H9 (cell line): Measurements from ENCODE around the gene ATG4D. TPM values are rescaled to one million over a fixed set of nuclear protein-coding genes. Genes with fewer than 3 reads are reported as not detected.

Experiments used
- DNase-seq: peaks from one replicate; pipeline ENCODE4 v3.0.0-alpha.2; 2017
- H2AFZ ChIP-seq: one replicate; pipeline ENCODE4 v1.6.1; 2013; ENCODE audit warnings: mild to moderate bottlenecking, low read length, control low read depth, moderate library complexity
- H2AK5ac ChIP-seq: 2 replicates; pipeline ENCODE4 v1.6.1; 2013; ENCODE audit warnings: low read length, control low read depth, mixed read lengths; ENCODE audit not compliant: insufficient read length
- H2BK120ac ChIP-seq: one replicate; pipeline ENCODE4 v1.6.1; 2013; ENCODE audit warnings: low read depth, mild to moderate bottlenecking, low read length, control low read depth, inconsistent platforms; ENCODE audit not compliant: poor library complexity, severe bottlenecking
- H2BK12ac ChIP-seq: 2 replicates; pipeline ENCODE4 v1.6.1; 2013; ENCODE audit warnings: low read length, control low read depth, mixed read lengths, low read depth; ENCODE audit not compliant: insufficient read length
- H2BK15ac ChIP-seq: 2 replicates; pipeline ENCODE4 v1.6.1; 2013; ENCODE audit warnings: low read depth, low read length, control low read depth
- H2BK20ac ChIP-seq: one replicate; pipeline ENCODE4 v1.6.1; 2013; ENCODE audit warnings: low read depth, mild to moderate bottlenecking, low read length, control low read depth, inconsistent platforms; ENCODE audit not compliant: poor library complexity, severe bottlenecking
- H2BK5ac ChIP-seq: 2 replicates; pipeline ENCODE4 v1.6.1; 2013; ENCODE audit warnings: low read length, control low read depth, mixed read lengths; ENCODE audit not compliant: insufficient read length
- H3K14ac ChIP-seq: 2 replicates; pipeline ENCODE4 v1.6.1; 2013; ENCODE audit warnings: low read length, control low read depth; ENCODE audit not compliant: insufficient read depth
- H3K18ac ChIP-seq: 2 replicates; pipeline ENCODE4 v1.6.1; 2013; ENCODE audit warnings: low read depth, mild to moderate bottlenecking, mixed read lengths, low read length, control low read depth; ENCODE audit not compliant: insufficient read length
- H3K23ac ChIP-seq: 2 replicates; pipeline ENCODE4 v1.6.1; 2013; ENCODE audit warnings: low read length, control low read depth, mixed read lengths, low read depth; ENCODE audit not compliant: insufficient read length
- H3K23me2 ChIP-seq: 2 replicates; pipeline ENCODE4 v1.6.1; 2013; ENCODE audit warnings: low read depth, mild to moderate bottlenecking, mixed read lengths, low read length, control low read depth; ENCODE audit not compliant: insufficient read length, poor library complexity, severe bottlenecking
- H3K27ac ChIP-seq: 2 replicates; pipeline ENCODE4 v1.5.1; 2013; ENCODE audit warnings: low read length, control low read depth, mixed read lengths, low read depth; ENCODE audit not compliant: insufficient read length
- H3K27me3 ChIP-seq: 2 replicates; pipeline ENCODE4 v1.6.1; 2013; ENCODE audit warnings: low read length, control low read depth, inconsistent platforms; ENCODE audit not compliant: insufficient read depth
- H3K4ac ChIP-seq: 2 replicates; pipeline ENCODE4 v1.6.1; 2013; ENCODE audit warnings: low read depth, mild to moderate bottlenecking, control low read depth, inconsistent platforms, low read length, moderate library complexity
- H3K4me1 ChIP-seq: 2 replicates; pipeline ENCODE4 v1.6.1; 2013; ENCODE audit warnings: low read length, control low read depth, inconsistent platforms; ENCODE audit not compliant: insufficient read depth
- H3K4me2 ChIP-seq: 2 replicates; pipeline ENCODE4 v1.6.1; 2013; ENCODE audit warnings: low read length, control low read depth, mixed read lengths; ENCODE audit not compliant: insufficient read length, insufficient read depth
- H3K56ac ChIP-seq: 2 replicates; pipeline ENCODE4 v1.6.1; 2013; ENCODE audit warnings: low read depth, mild to moderate bottlenecking, mixed read lengths, low read length, control low read depth; ENCODE audit not compliant: insufficient read length
- H3K79me1 ChIP-seq: 2 replicates; pipeline ENCODE4 v1.6.1; 2013; ENCODE audit warnings: low read depth, mild to moderate bottlenecking, moderate library complexity, low read length, control low read depth, inconsistent platforms; ENCODE audit not compliant: insufficient read depth, poor library complexity, severe bottlenecking
- H3K79me2 ChIP-seq: 2 replicates; pipeline ENCODE4 v1.6.1; 2013; ENCODE audit warnings: low read length, control low read depth, inconsistent platforms; ENCODE audit not compliant: insufficient read depth
- H3K9ac ChIP-seq: 2 replicates; pipeline ENCODE4 v1.6.1; 2013; ENCODE audit warnings: low read length, control low read depth, mixed read lengths; ENCODE audit not compliant: insufficient read length; ENCODE audit errors: extremely low read depth
- H3K9me3 ChIP-seq: one replicate; pipeline ENCODE4 v1.6.1; 2013; ENCODE audit warnings: low read depth, low read length, inconsistent platforms; ENCODE audit not compliant: control insufficient read depth
- H3T11ph ChIP-seq: one replicate; pipeline ENCODE4 v1.6.1; 2013; ENCODE audit warnings: mild to moderate bottlenecking, low read length, control low read depth, inconsistent platforms
- H4K20me1 ChIP-seq: one replicate; pipeline ENCODE4 v1.6.1; 2013; ENCODE audit not compliant: control insufficient read depth, insufficient read length, insufficient read depth
- H4K5ac ChIP-seq: 2 replicates; pipeline ENCODE4 v1.6.1; 2013; ENCODE audit warnings: low read depth, mild to moderate bottlenecking, mixed read lengths, low read length, control low read depth; ENCODE audit not compliant: insufficient read length
- H4K8ac ChIP-seq: replicated peaks from 2 replicates; pipeline ENCODE4 v1.6.1; 2013; ENCODE audit warnings: low read length, control low read depth, mixed read lengths, low read depth; ENCODE audit not compliant: insufficient read length
- H4K91ac ChIP-seq: 2 replicates; pipeline ENCODE4 v1.6.1; 2013; ENCODE audit warnings: low read depth, mild to moderate bottlenecking, moderate library complexity, mixed read lengths, low read length, control low read depth; ENCODE audit not compliant: insufficient read length
- H3K27ac Mint-ChIP-seq, 3 experiments: 2 replicates in 2 of 3; 3 replicates in 1 of 3; pipeline ENCODE4 v1.8.0; 2020 to 2021; ENCODE audit warnings: mixed read lengths in 3 of 3, mild to moderate bottlenecking in 1 of 3, moderate library complexity in 1 of 3
- H3K27me3 Mint-ChIP-seq: 2 replicates; pipeline ENCODE4 v1.8.0; 2021; ENCODE audit warnings: low read depth, mild to moderate bottlenecking, moderate library complexity, mixed read lengths
- H3K36me3 Mint-ChIP-seq, 3 experiments: 2 replicates in 2 of 3; 3 replicates in 1 of 3; pipeline ENCODE4 v1.8.0; 2020 to 2021; ENCODE audit warnings: low read depth in 3 of 3, mixed read lengths in 3 of 3; ENCODE audit not compliant: insufficient read depth in 1 of 3
- H3K4me1 Mint-ChIP-seq, 2 experiments: 2 replicates each; pipeline ENCODE4 v1.8.0; 2020; ENCODE audit warnings: mixed read lengths in 2 of 2
- H3K4me3 Mint-ChIP-seq, 2 experiments: 2 replicates in 1 of 2; 3 replicates in 1 of 2; pipeline ENCODE4 v1.8.0; 2020 to 2021; ENCODE audit warnings: mild to moderate bottlenecking in 2 of 2, mixed read lengths in 2 of 2, moderate library complexity in 1 of 2
- H3K9me3 Mint-ChIP-seq, 2 experiments: 2 replicates in 1 of 2; 3 replicates in 1 of 2; pipeline ENCODE4 v1.8.0; 2020; ENCODE audit warnings: mild to moderate bottlenecking in 2 of 2, mixed read lengths in 2 of 2, moderate library complexity in 1 of 2
- CTCF ChIP-seq: fragments of 200-600 bp; sonication (generic); conservative IDR thresholded peaks from 3 replicates; pipeline ENCODE4 v1.8.0; 2021; ENCODE audit warnings: antibody characterized with exemption, mild to moderate bottlenecking
- WGBS: extraction: QIAGEN DNeasy Blood & Tissue Kit; methylation state at CpG from one replicate; pipeline ENCODE4 v1.1.7; 2013; ENCODE audit warnings: missing lambda C conversion rate, low lambda C conversion rate, mixed read lengths; ENCODE audit not compliant: insufficient read length; ENCODE audit errors: extremely low coverage; 5-methylcytosine and 5-hydroxymethylcytosine counted together
- total RNA-seq: library from RNA; stranded (reverse); gene quantifications from 2 replicates; pipeline ENCODE4 v1.2.1, GENCODE V29; 2021

ATG4D gene
- total RNA-seq, 1 experiment from 2014 or later: 55.8 TPM

- no peak overlapping the region for H4K5ac ChIP-seq
- H3K9me3 ChIP-seq: no peaks in the 10 kb centered on the region
- no peaks in the 10 kb centered on the region for H3K4me1 ChIP-seq
- Mint-ChIP-seq H3K4me1 (0 out of 4 replicates have a peak, but pooled peaks cover 2 to 5% of the 10 kb centered on the region in 2 experiments), H3K27ac (no peak overlapping the region), H3K9me3 (no peaks in the 10 kb centered on the region), H3K36me3 (peaks cover 34 to 75% (median 68%) of the 10 kb centered on the region in 3 experiments; a peak in 6 of 7 replicates), H3K4me3 (no peak overlapping the region), H3K27me3 (no peaks in the 10 kb centered on the region)
- H3T11ph ChIP-seq: no peak overlapping the region
- no peak overlapping the region for H3K23ac ChIP-seq
- DNase-seq: no peak
- H3K9ac ChIP-seq: no peak overlapping the region
- H2AK5ac ChIP-seq: no peak overlapping the region
- H2BK20ac ChIP-seq: no peak overlapping the region
- H2AFZ ChIP-seq: no peak overlapping the region
- no peak overlapping the region for H4K8ac ChIP-seq
- H4K20me1 ChIP-seq: no peaks in the 10 kb centered on the region
- H3K14ac ChIP-seq: no peak overlapping the region
- H2BK12ac ChIP-seq: no peak overlapping the region
- H2BK15ac ChIP-seq: no peak overlapping the region
- H4K91ac ChIP-seq: no peak overlapping the region
- no peak overlapping the region for H3K4ac ChIP-seq
- no peaks in the 10 kb centered on the region for H3K23me2 ChIP-seq
- H3K27ac ChIP-seq: no peak overlapping the region
- H3K79me2 ChIP-seq: no peaks in the 10 kb centered on the region
- no peak overlapping the region for H2BK5ac ChIP-seq
- no peak overlapping the region for H2BK120ac ChIP-seq
- no peaks in the 10 kb centered on the region for H3K79me1 ChIP-seq
- TF ChIP-seq CTCF: no peak
- no CpG with 5 or more reads among the region's 7 CpGs for WGBS
- no peaks in the 10 kb centered on the region for H3K27me3 ChIP-seq
- no peak overlapping the region for H3K56ac ChIP-seq
- H3K18ac ChIP-seq: no peak overlapping the region
- H3K4me2 ChIP-seq: no peak overlapping the region
These were observed 6.0 kb downstream of the ATG4D start for GRCh38 chr19:10549733-10550132.
